Endothelial cell (in vitro differentiated cells): Measurements from ENCODE around the gene LAMC2. TPM values are rescaled to one million over a fixed set of nuclear protein-coding genes. Genes with fewer than 3 reads are reported as not detected.
A peak's percentile ranks its signal among the peaks of the same experiment; 100 is the strongest.

Experiments
- DNase-seq: peaks from one replicate; pipeline ENCODE4 v3.0.0; 2021; ENCODE audit warnings: low spot score
- H3K27ac Mint-ChIP-seq: one replicate; pipeline ENCODE4 v1.8.0; 2021; ENCODE audit warnings: mixed read lengths, inconsistent platforms; ENCODE audit not compliant: unreplicated experiment
- H3K27me3 Mint-ChIP-seq: one replicate; pipeline ENCODE4 v1.8.0; 2021; ENCODE audit warnings: mild to moderate bottlenecking, moderate library complexity, mixed read lengths, inconsistent platforms; ENCODE audit not compliant: unreplicated experiment
- H3K36me3 Mint-ChIP-seq: one replicate; pipeline ENCODE4 v1.8.0; 2021; ENCODE audit warnings: mild to moderate bottlenecking, low read depth, mixed read lengths, inconsistent platforms; ENCODE audit not compliant: unreplicated experiment
- H3K4me1 Mint-ChIP-seq: one replicate; pipeline ENCODE4 v1.8.0; 2021; ENCODE audit warnings: mild to moderate bottlenecking, mixed read lengths, inconsistent platforms; ENCODE audit not compliant: unreplicated experiment
- H3K4me3 Mint-ChIP-seq: one replicate; pipeline ENCODE4 v1.8.0; 2021; ENCODE audit warnings: mild to moderate bottlenecking, mixed read lengths, inconsistent platforms; ENCODE audit not compliant: unreplicated experiment
- H3K9me3 Mint-ChIP-seq: one replicate; pipeline ENCODE4 v1.8.0; 2021; ENCODE audit warnings: mixed read lengths, inconsistent platforms; ENCODE audit not compliant: unreplicated experiment
- total RNA-seq: library from RNA; stranded (reverse); fragmentation: NEBNext Ultra II Directional; extraction: Animal tissue kit (Norgen Biotek cat#: 25700); gene quantifications from one replicate; pipeline ENCODE4 v1.2.1, GENCODE V29; 2021; ENCODE audit not compliant: unreplicated experiment
- TF ChIP-seq, protein P1 (sequence below): fragments of 200-600 bp; sonication (generic); IDR thresholded peaks from one replicate; pipeline ENCODE4 v1.5.0; 2021; ENCODE audit warnings: antibody characterized with exemption; ENCODE audit not compliant: unreplicated experiment

Gene LAMC2
- total RNA-seq, 1 donor from 2014 or later: 2.3 TPM

DNA sequence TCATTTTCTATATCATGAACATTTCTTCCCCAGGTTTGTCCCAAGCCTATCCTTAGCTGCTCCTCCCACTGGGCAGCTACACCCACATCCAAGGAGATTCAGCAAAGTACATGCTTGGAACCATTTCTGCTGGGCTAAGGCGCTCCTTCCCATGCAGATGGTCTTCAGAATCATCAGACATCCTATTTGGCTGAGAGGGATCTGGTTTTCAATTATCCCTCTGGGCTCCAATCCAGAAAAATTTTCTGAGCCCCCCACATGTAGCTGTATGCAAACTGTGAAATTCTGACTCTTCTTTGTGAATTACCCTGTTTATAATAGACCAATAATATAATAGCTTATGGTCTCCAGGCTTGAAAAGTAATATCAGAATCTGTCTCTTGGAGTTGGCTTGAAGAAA is 99.2 kb downstream of the LAMC2 start:
- Mint-ChIP-seq H3K36me3 (no peaks in the 10 kb centered on the region), H3K27ac (no peak overlapping the region), H3K4me3 (no peak overlapping the region), H3K27me3 (peaks cover 4% of the 10 kb centered on the region), H3K9me3 (no peaks in the 10 kb centered on the region), H3K4me1 (peaks cover 7% of the 10 kb centered on the region)
- TF ChIP-seq, protein P1, sequence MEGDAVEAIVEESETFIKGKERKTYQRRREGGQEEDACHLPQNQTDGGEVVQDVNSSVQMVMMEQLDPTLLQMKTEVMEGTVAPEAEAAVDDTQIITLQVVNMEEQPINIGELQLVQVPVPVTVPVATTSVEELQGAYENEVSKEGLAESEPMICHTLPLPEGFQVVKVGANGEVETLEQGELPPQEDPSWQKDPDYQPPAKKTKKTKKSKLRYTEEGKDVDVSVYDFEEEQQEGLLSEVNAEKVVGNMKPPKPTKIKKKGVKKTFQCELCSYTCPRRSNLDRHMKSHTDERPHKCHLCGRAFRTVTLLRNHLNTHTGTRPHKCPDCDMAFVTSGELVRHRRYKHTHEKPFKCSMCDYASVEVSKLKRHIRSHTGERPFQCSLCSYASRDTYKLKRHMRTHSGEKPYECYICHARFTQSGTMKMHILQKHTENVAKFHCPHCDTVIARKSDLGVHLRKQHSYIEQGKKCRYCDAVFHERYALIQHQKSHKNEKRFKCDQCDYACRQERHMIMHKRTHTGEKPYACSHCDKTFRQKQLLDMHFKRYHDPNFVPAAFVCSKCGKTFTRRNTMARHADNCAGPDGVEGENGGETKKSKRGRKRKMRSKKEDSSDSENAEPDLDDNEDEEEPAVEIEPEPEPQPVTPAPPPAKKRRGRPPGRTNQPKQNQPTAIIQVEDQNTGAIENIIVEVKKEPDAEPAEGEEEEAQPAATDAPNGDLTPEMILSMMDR: no peak
- no peak for DNase-seq

DNA sequence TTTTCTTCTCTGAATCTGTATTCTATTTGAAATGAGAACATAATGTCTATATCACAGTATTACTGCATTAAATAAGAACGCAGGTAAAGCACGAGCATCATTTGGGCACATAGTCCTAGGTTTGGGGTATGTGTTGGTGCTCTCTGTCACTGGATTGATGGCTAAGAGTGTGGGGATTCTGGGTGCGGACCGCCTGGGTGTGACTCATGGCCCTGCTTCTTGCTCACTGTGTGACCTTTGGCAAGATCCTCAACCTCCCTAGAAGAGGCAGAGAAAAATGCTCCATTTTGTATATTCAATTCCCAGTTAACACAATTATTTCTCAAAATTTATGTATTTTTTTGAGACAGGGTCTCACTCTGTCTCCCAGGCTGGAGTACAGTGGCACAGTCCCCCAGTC is 99.7 kb downstream of the LAMC2 start:
- TF ChIP-seq, protein P1: no peak

DNA sequence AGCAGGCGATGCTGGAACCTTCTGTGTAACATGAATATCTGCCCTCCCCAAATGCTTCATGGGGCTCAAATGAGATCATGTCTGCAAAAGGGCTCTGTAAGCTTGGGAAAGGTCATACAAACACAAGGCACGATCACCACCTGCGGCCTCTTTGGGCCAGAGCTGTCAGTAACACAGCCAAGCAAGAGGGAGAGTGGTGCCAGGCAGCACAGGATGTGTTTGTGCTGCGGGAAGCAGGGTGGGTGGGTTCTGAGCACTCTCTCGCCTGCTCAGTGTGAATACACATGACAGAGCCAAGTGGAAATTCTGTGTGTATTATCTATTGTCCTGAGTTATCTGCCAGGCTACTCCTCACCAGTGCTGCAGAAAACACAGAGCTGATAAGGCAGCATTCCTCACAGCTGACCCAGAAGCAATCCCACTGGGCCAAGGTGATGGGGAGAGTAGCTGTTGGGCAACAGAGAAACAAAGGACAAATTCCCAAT is 101.2 kb downstream of the LAMC2 start:
- H3K9me3 Mint-ChIP-seq: no peaks in the 10 kb centered on the region
- H3K27me3 Mint-ChIP-seq: peaks cover 8% of the 10 kb centered on the region
- TF ChIP-seq, protein P1: no peak
- no peak for DNase-seq
- H3K4me1 Mint-ChIP-seq: peaks cover 11% of the 10 kb centered on the region
- no peak overlapping the region for H3K4me3 Mint-ChIP-seq
- peak overlapping the region; percentile 24 for H3K27ac Mint-ChIP-seq
- H3K36me3 Mint-ChIP-seq: no peaks in the 10 kb centered on the region

More for the DNA sequence above, 99.7 kb downstream of the LAMC2 start:
- peaks cover 4% of the 10 kb centered on the region for H3K27me3 Mint-ChIP-seq
- H3K4me3 Mint-ChIP-seq: no peak overlapping the region
- no peak for DNase-seq
- no peak overlapping the region for H3K27ac Mint-ChIP-seq
- no peaks in the 10 kb centered on the region for H3K9me3 Mint-ChIP-seq
- H3K36me3 Mint-ChIP-seq: no peaks in the 10 kb centered on the region
- H3K4me1 Mint-ChIP-seq: peaks cover 7% of the 10 kb centered on the region

DNA sequence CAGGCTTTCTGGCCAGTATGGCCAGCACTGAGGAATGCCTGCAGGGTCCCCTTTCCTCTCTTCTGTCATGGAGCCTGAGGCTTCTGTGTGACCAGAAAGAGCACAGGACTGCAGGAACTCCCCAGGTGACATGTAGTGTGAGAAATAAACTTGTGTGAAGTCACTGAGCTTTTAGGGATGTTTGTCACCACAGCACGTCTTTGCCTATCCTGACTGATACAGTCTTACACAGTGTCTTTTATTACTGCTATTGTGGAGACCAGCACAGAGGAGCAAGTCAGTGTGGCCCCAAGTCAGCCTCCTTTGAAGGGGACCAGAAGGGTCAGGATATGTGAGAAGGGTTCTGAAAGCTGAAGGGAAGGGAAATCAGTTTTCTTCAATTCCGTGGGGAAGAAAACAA is 102.5 kb downstream of the LAMC2 start:
- Mint-ChIP-seq H3K9me3 (no peaks in the 10 kb centered on the region), H3K27me3 (peaks cover 8% of the 10 kb centered on the region), H3K4me1 (peaks cover 11% of the 10 kb centered on the region), H3K27ac (no peak overlapping the region), H3K4me3 (no peak overlapping the region), H3K36me3 (no peaks in the 10 kb centered on the region)
- TF ChIP-seq, protein P1: no peak
- DNase-seq: no peak

DNA sequence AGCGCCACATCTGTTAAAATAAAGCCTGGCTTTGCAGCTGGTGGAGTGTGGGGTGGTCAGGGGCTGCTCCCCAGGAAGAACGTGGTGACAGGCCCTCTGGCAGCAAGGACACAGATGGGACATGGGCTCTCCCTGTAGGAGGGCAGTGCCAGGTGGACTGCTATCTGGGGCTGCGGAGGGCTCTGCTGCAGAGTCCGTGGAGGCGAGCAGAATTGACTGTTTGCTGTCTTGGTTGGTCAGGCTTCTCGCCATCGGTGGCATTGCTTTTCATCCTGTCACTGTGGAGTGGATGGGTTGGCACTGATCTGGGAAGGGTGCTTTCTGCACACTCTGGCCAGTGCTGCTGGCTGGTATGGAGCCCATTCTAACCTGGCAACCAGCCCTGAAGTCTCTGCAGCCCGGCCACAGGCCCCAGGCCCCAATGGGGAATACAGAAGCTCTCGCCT is 103.0 kb downstream of the LAMC2 start:
- H3K9me3 Mint-ChIP-seq: no peaks in the 10 kb centered on the region
- TF ChIP-seq, protein P1: no peak
- H3K27me3 Mint-ChIP-seq: peaks cover 8% of the 10 kb centered on the region
- H3K36me3 Mint-ChIP-seq: no peaks in the 10 kb centered on the region
- no peak overlapping the region for H3K4me3 Mint-ChIP-seq
- no peak overlapping the region for H3K27ac Mint-ChIP-seq
- peaks cover 11% of the 10 kb centered on the region for H3K4me1 Mint-ChIP-seq
- no peak for DNase-seq
